Astrocyte of the hippocampus (primary cell): ENCODE measurements around the gene SUPT5H.

Experiments used
- DNase-seq: peaks from one replicate; pipeline ENCODE4 v3.0.0; 2011; ENCODE audit warnings: low read depth, low spot score

SUPT5H gene

DNA sequence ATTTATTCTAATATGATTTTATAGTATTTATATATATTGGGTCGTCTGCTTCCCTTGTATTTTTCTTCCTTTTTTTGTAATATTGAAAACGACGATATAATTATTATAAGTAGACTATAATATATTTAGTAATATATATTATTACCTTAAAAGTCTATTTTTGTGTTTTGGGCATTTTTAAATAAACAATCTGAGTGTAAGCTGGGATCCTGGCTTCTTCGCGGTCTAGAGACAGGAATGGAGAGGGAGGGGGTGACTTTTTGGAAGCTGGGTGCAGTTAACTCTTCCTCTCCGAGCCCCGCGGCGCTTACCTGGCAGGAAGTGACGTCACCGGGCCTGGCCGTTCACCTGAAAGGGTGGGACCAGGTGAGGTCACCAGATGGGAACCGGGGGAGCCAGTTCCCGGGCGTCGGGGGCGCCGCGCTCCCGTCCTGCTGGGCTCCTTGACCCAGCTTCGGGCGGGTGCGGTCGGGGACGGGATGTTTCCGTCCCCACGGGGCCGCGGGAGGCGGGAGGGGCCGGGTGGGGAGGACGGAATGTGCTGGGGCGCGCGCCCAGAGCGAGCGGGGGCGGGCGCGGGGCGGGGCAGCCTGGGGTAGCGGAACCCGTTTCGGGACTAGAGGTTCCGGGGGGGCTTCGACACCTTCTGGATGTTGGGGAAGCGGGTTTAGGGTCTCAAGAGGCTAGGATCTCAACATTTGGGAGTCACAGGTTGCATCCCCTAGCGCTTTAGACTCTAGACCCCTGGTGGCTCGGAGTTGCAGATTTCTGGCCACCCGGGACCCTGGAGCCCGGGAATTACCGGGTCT is 36.0 kb upstream of the SUPT5H start:
- DNase-seq, result peak; percentile 87

DNA sequence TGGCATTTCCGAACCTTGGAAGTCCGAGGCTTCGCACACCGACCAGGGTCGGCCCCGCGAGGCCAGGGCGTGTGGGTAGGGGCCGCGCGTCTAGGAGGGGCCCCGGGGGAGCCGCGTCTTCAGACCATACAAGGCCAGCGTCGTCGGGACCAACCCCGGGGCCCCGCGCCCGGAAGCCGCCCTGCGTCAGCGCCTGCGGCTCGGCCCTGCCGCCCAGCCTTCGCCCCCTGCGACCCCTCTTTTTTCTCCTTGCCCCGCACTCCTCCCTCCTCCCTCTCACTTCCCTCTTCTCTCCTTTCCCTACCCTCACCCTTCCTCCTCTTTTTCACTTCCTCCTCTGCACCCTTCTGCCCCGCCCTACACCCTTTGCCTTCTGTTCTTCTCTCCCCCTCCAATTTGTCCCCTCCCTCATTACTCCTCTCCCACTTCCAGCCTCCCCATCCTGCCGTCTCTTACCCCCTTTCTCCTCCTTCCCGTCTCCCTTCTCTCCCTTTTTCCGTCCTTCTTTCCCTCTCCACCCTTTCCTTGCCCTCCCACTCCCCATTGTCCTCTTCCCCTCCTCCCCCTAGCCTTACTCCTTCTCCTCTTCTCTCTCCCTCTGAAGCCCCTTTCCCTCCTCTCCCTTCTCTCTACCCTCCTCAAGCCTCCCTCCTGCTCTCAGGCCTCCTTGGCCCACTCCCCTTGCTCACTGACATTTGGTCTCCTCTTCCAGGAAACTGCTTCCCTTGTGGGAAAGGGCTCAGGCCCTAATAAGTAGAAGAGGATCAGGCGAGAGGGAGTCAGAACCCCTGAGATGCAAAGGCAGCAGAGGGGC is 35.2 kb upstream of the SUPT5H start:
- DNase-seq, result peak; percentile 89

DNA sequence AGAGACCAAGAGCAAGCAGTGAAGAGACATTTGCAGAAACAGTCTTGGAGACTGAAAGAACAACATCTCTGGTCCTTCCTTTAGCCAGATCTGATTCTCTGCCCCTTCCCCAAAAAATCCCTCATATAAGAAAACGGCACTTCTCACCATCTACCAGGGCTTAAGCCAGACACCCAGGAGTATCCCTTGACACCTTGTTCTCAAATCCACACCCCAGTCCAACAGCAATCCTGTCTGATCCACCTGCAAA is 34.6 kb upstream of the SUPT5H start:
- peak; percentile 17 for DNase-seq

DNA sequence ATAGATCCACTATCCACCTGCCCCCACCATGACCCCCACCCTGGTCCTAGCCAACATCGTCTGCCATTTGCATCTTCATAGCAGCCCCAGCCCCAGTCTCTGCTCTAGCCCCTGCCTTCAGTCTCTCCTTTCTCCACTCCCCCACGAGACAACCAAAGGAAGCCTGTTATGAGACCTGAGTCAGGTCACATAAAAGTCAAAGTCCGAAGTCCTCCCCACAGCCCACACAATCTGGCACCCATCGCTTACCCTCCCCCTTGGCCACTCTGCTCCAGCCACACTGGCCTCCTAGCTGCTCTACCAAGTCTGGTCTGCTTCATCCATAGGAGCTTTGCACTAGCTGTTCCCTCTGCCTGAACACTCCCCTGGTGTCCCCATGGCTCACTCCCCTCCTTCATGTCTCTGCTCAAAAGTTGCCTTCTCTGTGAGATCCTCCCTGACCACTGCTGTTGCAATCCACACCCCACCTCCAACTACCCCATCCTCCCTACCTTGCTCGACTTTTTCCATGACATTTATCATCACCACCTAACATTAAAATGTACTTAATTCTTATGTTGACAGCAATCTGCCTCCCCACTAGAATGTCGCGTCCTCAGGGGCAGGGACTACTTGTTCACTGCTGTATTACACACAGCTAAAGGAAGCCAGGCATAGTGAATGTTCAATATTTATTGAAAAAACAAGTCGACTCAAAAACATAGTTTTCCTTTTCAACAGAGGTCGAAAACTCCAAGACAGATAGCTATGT is 34.1 kb upstream of the SUPT5H start:
- peak; percentile 53 for DNase-seq

DNA sequence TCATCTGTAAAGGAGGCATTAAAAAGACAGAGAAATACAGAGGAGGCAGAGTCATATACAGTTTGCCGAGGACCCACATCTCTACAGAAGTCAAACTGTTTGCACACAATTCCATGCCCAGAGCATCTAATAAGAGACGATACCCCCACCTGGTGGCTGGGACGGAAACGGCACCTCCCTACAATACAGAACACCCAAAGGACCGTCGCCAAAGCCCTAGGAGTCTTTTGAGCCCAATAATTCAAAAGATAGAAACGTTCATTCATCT is 33.6 kb upstream of the SUPT5H start:
- peak; percentile 94 for DNase-seq

DNA sequence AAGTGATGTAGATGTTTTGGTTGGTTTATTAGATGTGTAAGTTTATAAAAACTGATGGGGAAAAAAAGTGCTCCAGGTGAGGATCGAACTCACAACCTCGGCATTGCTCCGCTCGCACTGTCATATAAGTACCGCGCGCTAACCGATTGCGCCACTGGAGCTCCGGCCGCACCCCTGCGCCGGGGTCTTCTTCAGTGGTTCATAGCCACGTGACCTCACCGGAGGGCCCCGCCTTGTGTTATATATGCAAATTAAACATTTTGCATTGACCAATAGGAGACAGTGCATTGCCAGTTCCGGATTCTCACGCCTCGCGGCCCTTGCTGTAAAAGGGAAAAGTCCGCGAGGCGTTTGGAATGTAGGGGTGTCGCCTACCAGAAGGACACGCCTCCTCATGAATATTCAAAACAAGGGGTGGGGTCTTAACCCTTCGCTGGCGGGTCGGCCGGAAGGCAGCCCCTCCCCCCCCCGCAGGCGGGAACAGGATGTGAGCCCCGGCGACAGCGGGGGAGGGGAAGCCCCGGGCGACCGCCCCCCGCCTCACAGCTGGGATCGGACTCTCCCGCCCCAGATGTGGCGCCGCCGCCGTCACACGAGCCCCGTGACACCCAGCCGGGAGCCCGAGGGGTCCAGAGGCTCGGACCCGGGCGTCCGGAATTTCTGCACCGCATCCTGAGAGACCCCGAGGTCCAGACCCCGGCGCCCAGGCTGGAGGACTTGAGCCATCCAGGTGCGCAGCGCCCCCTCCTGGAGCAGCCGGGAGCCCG is 33.1 kb upstream of the SUPT5H start, which contains the start of gene PLEKHG2:
TSS of gene PLEKHG2 (plus strand) at position 570 of the 767 bp plus-strand sequence. CDS start 1,418 bp downstream, outside the sequence.
- DNase-seq, result peak; percentile 99

DNA sequence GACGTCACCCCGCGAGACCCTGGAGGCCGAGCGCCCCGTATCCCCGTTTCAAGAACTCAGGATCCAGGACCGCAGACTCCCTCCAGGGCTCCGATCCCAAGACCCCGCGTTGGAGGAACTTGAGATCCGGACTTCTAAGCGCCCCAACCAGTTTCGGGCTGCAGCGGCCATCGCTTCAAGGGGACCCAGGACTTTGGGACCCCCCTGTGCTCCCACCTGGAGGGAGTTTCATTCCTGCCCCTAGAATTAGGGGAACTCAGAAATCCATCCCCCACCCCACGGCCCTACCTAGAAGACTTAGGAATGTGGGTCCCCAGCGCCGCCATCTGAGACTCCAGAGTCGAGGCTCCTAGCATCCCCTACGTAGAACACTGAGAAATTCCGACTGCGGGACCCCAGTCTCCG is 32.5 kb upstream of the SUPT5H start:
- DNase-seq, result no peak

DNA sequence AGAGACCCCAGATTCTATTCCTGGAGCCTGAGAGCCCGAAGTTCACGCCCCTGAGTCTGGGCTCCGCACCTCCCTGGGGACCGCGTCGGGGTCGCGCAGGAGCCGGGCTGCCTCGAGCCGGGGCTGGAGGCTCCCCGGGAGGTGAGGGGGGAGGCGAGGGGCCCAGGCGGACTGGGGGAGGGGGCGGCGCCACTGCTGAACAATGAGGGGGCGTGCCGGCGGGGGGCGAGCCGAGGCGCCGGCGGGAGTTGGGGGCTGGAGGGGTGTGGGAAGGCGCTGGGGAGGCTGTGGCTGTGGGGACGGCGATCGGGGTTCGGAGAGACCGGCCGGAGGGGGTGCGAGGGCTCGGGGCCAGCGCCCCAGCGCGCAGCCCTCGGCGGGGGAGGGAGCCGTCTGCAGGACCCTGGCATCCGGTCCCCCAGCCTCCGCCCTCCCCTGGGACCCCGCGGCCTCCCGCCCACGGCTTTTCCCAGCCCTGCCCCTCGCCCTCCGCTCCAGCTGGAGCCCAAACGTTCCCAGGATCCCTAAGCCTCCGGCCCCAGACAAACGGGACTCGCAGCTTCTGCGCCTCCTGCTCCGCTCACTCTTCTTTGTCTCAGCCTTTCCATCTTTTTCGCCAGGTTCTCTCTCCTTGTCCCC is 32.0 kb upstream of the SUPT5H start:
- peak; percentile 86 for DNase-seq

DNA sequence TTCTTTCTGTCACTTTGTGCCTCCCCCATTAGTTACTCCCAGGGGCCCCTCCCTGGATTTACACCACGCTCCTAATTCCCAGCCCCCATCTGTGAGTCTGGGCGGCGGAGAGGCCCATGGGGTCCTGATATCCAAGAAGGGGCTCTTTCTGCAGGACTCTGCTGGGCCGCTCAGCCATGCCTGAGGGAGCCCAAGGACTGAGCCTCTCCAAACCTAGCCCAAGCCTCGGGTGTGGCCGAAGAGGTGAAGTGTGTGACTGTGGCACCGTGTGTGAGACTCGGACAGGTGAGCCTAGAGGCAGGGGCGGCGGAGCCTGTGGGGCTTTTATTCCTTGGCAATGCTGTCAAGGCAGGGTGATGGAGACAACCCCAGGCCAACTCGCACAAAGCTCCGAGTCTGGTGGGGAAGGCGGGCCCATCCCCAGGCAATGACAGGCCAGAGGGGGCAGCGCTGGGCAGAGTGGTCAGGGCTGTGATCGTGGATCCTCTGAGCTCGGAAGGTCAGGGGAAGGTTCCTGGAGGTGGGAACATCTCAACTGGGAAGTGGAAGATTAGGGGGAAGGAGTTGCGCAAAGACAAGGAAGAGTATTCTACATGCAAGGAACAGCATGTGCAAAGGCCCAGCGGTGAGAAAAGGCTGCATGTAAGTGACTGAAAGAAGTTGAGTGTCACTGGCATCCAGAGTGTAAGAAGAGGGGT is 31.3 kb upstream of the SUPT5H start:
- peak; percentile 55 for DNase-seq

DNA sequence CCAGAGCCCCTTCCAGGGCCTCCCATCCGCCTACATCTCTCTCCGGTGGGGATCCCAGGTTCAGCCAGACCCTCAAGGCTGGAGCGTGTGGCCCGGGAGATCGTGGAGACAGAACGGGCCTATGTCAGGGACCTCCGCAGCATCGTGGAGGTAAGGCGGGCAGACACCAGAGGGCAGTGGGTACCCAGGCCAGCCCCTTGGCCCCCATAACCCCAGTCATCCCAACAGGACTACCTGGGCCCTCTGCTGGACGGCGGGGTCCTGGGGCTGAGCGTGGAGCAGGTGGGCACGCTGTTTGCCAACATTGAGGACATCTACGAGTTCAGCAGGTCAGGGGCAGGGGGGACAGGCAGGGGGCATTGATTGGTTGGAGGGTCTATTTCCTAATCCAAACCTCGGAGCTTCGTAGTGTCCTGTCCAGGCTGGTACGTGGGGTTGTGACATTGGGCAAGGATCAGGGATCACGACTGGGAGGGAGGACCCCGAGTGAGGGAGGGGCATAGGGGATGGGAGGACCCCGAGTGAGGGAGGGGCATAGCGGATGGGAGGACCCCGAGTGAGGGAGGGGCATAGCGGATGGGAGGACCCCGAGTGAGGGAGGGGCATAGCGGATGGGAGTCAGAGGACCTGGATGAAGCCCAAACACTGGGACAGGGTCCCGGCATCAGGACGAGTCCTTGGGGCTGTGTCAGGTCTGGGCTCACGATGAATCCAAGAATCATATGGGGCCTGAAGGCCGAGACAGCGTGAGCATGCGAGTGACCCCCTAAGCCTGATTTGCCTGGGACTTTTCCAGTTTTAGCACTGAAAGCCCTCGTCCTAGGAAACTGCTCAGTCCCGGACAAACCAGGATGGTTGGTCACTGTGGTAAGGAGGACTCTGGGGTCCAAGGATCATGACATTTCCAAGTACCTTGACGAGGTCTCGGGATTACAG is 30.0 kb upstream of the SUPT5H start:
- no peak for DNase-seq

DNA sequence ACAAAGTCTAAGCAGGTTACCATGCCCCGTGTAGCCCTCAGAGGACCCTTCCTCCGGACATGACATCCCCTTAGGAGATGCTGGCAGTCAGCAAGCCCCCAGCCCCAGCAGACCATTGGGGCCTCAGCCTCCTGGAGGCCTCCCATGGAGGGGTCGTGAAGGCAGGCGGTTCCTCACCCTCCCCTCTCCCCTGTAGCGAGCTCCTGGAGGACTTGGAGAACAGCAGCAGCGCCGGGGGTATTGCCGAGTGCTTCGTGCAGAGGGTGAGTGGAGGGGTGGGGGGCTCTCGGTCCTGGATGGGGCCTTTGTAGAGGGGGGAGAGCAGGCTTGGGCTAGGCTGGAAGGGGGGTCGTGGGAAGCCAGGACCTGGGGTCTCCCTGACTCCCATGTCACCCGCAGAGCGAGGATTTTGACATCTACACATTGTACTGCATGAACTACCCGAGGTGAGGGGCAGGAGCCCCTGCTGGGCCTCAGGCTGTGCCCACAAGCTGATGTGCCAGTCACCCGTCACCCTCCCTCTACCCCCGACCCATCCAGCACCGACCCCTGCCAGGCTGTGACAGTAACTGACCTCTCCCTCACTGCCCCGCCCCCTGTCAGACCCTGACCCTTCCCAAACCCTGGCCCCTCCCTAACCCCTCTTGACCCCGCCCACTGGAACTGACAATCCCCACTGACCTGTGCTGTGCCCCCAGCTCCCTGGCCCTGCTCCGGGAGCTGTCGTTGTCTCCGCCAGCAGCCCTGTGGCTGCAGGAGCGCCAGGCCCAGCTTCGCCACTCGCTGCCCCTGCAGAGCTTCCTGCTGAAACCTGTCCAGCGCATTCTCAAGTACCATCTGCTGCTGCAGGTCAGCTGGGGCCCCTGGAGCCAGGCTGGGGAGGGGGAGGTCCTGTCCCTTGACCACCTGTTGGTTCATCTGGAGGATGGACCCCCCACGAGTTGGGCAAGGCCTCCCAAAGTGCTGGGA is 28.9 kb upstream of the SUPT5H start:
- DNase-seq, result no peak

DNA sequence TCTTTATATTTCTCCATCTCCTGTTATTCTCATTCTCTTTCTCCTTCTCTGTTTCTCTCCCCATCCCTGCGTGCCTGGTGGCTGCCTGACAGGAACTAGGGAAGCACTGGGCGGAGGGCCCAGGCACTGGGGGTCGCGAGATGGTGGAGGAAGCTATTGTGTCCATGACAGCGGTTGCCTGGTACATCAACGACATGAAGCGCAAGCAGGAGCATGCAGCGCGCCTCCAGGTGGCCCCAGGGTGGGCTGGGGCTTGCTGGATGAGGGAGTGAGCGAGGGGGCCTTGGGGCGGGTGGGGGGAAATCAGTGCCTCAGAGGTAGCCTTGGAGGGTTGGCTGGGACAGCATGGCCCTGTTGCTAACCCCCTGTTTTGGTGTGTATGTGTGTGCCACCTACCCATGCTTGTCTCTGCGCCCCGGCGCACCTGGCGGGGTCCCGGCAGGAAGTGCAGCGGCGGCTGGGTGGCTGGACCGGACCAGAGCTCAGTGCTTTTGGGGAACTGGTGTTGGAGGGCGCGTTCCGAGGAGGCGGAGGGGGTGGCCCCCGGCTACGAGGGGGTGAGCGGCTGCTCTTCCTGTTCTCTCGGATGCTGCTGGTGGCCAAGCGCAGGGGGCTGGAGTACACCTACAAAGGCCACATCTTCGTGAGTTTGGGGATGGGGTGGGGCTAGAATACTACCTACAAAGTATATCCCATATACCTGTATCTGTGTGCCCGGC is 27.8 kb upstream of the SUPT5H start:
- DNase-seq, result no peak

DNA sequence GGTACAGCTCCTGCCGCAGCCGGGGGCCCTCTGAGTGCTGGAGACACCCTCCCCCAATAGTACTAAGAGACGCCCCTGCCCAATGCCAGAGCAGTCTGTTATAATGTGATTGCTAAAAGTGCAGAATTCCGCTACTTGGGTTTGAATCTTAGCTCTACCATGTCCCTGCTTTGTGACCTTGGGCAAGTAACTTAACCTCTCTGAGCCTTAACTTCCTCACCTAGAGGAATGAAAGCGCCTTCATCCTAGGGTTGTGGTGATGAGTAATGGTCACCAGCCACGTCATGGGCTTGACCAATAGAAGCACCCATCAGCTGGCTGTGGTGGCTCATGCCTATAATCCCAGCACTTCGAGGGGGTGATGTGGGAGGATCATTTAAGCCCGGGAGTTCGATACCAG is 26.4 kb upstream of the SUPT5H start:
- no peak for DNase-seq

DNA sequence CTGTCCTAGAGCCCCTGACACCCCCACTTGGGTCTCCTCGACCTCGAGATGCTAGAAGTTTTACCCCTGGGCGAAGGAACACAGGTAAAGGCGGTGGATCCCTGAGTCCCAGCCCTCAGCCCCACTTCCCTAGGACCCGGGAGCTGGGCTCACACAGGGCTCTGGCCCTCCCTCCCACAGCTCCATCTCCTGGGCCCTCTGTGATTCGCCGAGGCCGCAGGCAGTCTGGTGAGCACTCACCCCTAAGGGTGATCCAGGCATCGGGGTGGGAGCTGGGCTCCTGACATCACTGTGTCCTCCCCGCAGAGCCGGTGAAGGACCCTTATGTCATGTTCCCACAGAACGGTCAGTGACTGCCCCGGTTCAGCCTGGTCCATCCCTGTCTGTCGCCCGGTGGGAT is 24.6 kb upstream of the SUPT5H start:
- DNase-seq, result no peak

DNA sequence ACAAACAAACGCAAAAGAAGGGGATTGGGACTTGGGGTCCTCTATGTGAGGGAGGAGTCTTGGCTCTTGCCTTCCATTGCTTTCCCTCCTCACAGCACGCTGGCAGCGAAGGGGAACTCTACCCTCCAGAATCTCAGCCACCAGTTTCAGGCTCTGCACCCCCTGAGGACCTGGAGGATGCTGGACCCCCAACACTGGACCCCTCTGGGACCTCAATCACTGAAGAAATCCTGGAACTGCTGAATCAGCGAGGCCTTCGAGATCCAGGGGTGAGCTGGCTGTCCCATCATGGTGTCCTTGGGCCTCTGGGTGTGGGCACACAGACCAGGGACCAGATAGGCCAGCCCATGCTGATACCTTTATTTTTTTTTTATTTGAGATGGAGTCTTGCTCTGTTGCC is 23.4 kb upstream of the SUPT5H start:
- no peak for DNase-seq

DNA sequence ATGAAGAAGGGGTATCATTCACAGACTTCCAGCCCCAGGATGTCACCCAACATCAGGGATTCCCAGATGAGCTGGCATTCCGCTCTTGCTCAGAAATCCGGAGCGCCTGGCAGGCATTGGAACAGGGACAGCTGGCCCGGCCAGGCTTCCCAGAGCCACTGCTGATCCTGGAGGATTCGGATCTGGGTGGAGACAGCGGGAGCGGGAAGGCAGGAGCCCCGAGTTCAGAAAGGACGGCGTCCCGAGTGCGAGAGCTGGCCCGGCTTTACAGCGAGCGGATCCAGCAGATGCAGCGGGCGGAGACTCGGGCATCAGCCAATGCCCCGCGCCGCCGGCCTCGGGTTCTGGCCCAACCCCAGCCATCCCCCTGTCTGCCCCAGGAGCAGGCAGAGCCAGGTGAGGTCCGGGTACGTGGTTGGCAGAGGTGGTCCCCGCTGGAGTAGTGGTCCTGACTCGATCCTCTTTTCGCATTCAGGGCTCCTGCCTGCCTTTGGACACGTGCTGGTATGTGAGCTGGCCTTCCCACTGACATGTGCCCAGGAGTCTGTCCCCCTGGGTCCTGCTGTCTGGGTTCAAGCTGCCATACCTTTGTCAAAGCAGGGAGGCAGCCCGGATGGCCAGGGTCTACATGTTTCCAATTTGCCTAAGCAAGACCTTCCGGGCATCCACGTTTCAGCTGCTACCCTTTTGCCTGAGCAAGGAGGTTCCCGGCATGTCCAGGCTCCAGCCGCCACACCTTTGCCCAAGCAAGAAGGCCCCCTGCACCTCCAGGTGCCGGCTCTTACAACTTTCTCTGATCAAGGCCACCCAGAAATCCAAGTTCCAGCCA is 21.9 kb upstream of the SUPT5H start:
- DNase-seq, result no peak

DNA sequence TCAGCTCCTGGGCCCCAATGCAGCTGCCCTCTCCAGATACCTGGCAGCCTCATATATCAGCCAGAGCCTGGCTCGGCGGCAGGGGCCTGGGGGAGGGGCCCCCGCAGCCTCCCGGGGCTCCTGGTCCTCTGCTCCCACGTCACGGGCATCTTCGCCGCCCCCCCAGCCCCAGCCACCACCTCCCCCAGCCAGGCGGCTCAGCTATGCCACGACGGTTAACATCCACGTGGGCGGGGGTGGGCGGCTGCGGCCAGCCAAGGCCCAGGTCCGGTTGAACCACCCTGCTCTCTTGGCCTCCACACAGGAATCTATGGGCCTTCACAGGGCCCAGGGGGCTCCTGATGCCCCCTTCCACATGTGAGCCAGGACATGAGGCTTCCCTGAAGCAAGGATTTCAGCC is 20.4 kb upstream of the SUPT5H start:
- no peak for DNase-seq
